Measurements from ENCODE around the gene FRMD4B. TPM values are rescaled to one million over a fixed set of nuclear protein-coding genes. Genes with fewer than 3 reads are reported as not detected.

The FRMD4B gene
- total and polyA plus RNA-seq, 2 donors (not counting 3 experiments of a cell fraction or from before 2014, with no cell fraction given) = 66.4 to 89.7 TPM

- no peak overlapping the region for H3K4me2 ChIP-seq (ENCODE audit: insufficient read depth, low read length)
- H3K27me3 ChIP-seq (ENCODE audit: control insufficient read depth in 2 of 2, insufficient read depth in 2 of 2, low read length in 2 of 2) = no peaks in the 10 kb centered on the region
- no peaks in the 10 kb centered on the region for H3K79me2 ChIP-seq (ENCODE audit: control insufficient read depth, insufficient read depth, low read length)
- H3K4me1 ChIP-seq (ENCODE audit: control insufficient read depth, extremely low read depth, insufficient read depth, low read length) = no peaks in the 10 kb centered on the region
- BruUV-seq (replicated peaks) = no TSS peak
- H3K27ac ChIP-seq (ENCODE audit: insufficient read depth, low read depth, low read length) = no peak overlapping the region
- H3K9me3 ChIP-seq (replicated peaks; ENCODE audit: control insufficient read depth, insufficient read depth, low read length) = no peaks in the 10 kb centered on the region
- no peaks in the 10 kb centered on the region for H4K20me1 ChIP-seq (replicated peaks; ENCODE audit: control insufficient read depth, extremely low read depth, insufficient read depth, low read length)
- H2AFZ ChIP-seq (ENCODE audit: low read depth, low read length) = no peak overlapping the region
- ChIA-PET CTCF (interaction anchor here (1.2 to 1.5 kb wide), 2 partner anchors 10 to 15 kb away, joined by 3 to 6 read pairs; partner anchors contain the start of gene LMOD3), POLR2A (no interaction called here)
- intact Hi-C loops (cut with micrococcal nuclease) = no loop called here
- TF ChIP-seq FOS (IDR thresholded peaks at IDR 0.05; ENCODE audit: borderline replicate concordance, insufficient read depth, low read length) (no peak), EZH2 (IDR thresholded peaks at IDR 0.05; ENCODE audit: borderline replicate concordance, low read depth, low read length, severe bottlenecking) (no peak), GATA2 (IDR thresholded peaks at IDR 0.05; ENCODE audit: insufficient read depth, insufficient read length, low read depth, low read length) (no peak), POLR2AphosphoS5 (IDR thresholded peaks at IDR 0.05; ENCODE audit: insufficient read depth, low read depth, low read length) (no peak), POLR2A (IDR thresholded peaks at IDR 0.05; ENCODE audit: low read depth, low read length) (no peak)
- TF ChIP-seq, protein P1, sequence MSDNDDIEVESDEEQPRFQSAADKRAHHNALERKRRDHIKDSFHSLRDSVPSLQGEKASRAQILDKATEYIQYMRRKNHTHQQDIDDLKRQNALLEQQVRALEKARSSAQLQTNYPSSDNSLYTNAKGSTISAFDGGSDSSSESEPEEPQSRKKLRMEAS (IDR thresholded peaks at IDR 0.05; ENCODE audit: insufficient read depth, insufficient read length) = no peak
- FAIRE-seq = no peak
- H3K36me3 ChIP-seq (ENCODE audit: control insufficient read depth in 2 of 2, extremely low read depth in 1 of 2, insufficient read depth in 2 of 2, low read length in 2 of 2) = no peaks in the 10 kb centered on the region
- dilution Hi-C loops (cut with MboI; ENCODE audit: extremely low pct_ligation_motif_present, low sequenced_read_pairs) = no loop called here
- no peak overlapping the region for H3K4me3 ChIP-seq (replicated peaks in 1 of 3; ENCODE audit: insufficient read depth in 1 of 3, low read depth in 1 of 3, low read length in 3 of 3)
- no peak for DNase-seq (ENCODE audit: low read depth, low spot score)
- no peaks in the 10 kb centered on the region for H3K9me1 ChIP-seq (replicated peaks; ENCODE audit: control insufficient read depth, extremely low read depth, insufficient read depth, low read length)
- no peak overlapping the region for H3K9ac ChIP-seq (replicated peaks; ENCODE audit: extremely low read depth, insufficient read depth, low read length)
Measured at GRCh38 chr3:69137412-69137811, 248.5 kb downstream of the FRMD4B start.

DNA sequence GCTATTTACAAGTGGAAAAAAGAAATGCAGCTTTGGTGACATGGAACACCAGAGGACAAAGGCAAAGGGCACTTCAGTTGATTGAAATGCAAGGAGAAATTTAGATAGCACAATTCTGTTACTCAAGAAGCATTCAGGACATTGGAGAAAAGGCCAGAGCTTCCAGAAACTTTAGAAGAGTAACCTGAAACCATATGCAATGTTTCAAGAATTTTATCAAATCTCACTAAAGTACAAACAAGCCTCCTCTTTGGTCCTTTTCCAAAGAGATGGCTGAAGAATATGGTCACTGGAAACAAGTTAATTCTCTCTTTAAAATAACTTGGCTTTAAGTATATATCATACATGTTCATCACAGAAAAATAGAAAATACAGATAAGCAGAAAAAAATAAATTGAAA lies 248.9 kb downstream of the FRMD4B start:
- intact Hi-C loops (cut with micrococcal nuclease) (no loop called here), dilution Hi-C loops (cut with MboI; ENCODE audit: extremely low pct_ligation_motif_present, low sequenced_read_pairs) (no loop called here)
- no peaks in the 10 kb centered on the region for H3K9me1 ChIP-seq (replicated peaks; ENCODE audit: control insufficient read depth, extremely low read depth, insufficient read depth, low read length)
- H3K4me2 ChIP-seq (ENCODE audit: insufficient read depth, low read length) = no peak overlapping the region
- no peak overlapping the region for H3K9ac ChIP-seq (replicated peaks; ENCODE audit: extremely low read depth, insufficient read depth, low read length)
- DNase-seq (ENCODE audit: low read depth, low spot score) (no peak), FAIRE-seq (no peak)
- H3K36me3 ChIP-seq (ENCODE audit: control insufficient read depth in 2 of 2, extremely low read depth in 1 of 2, insufficient read depth in 2 of 2, low read length in 2 of 2) = no peaks in the 10 kb centered on the region
- no peaks in the 10 kb centered on the region for H3K9me3 ChIP-seq (replicated peaks; ENCODE audit: control insufficient read depth, insufficient read depth, low read length)
- H3K27me3 ChIP-seq (ENCODE audit: control insufficient read depth in 2 of 2, insufficient read depth in 2 of 2, low read length in 2 of 2) = no peaks in the 10 kb centered on the region
- H3K79me2 ChIP-seq (ENCODE audit: control insufficient read depth, insufficient read depth, low read length) = no peaks in the 10 kb centered on the region
- POLR2A ChIA-PET = no interaction called here
- CTCF ChIA-PET = interaction anchor here (1.2 to 1.5 kb wide), 3 partner anchors 9 to 24 kb away, joined by 3 to 6 read pairs (median 3); partner anchors contain the start of gene LMOD3
- H3K27ac ChIP-seq (ENCODE audit: insufficient read depth, low read depth, low read length) = no peak overlapping the region
- no peaks in the 10 kb centered on the region for H4K20me1 ChIP-seq (replicated peaks; ENCODE audit: control insufficient read depth, extremely low read depth, insufficient read depth, low read length)
- no peak overlapping the region for H3K4me3 ChIP-seq (replicated peaks in 1 of 3; ENCODE audit: insufficient read depth in 1 of 3, low read depth in 1 of 3, low read length in 3 of 3)
- BruUV-seq (replicated peaks) = no TSS peak
- H3K4me1 ChIP-seq (ENCODE audit: control insufficient read depth, extremely low read depth, insufficient read depth, low read length) = no peaks in the 10 kb centered on the region
- TF ChIP-seq FOS (IDR thresholded peaks at IDR 0.05; ENCODE audit: borderline replicate concordance, insufficient read depth, low read length) (no peak), EZH2 (IDR thresholded peaks at IDR 0.05; ENCODE audit: borderline replicate concordance, low read depth, low read length, severe bottlenecking) (no peak)
- no peak overlapping the region for H2AFZ ChIP-seq (ENCODE audit: low read depth, low read length)

Data from endothelial cell of umbilical vein (primary cell).